COLO668 (cell line): ENCODE measurements around the gene KRT17.
"Not testable (repeated sequence)": the region's sequence is repeated elsewhere in the genome, so short reads cannot be mapped to it uniquely, and the experiment has no call there.

Source experiments
- DNase-seq: peaks from one replicate; lab custom pipeline; 2025; ENCODE audit not compliant: unreplicated experiment; lab: John Stamatoyannopoulos, UW

KRT17 gene

DNA sequence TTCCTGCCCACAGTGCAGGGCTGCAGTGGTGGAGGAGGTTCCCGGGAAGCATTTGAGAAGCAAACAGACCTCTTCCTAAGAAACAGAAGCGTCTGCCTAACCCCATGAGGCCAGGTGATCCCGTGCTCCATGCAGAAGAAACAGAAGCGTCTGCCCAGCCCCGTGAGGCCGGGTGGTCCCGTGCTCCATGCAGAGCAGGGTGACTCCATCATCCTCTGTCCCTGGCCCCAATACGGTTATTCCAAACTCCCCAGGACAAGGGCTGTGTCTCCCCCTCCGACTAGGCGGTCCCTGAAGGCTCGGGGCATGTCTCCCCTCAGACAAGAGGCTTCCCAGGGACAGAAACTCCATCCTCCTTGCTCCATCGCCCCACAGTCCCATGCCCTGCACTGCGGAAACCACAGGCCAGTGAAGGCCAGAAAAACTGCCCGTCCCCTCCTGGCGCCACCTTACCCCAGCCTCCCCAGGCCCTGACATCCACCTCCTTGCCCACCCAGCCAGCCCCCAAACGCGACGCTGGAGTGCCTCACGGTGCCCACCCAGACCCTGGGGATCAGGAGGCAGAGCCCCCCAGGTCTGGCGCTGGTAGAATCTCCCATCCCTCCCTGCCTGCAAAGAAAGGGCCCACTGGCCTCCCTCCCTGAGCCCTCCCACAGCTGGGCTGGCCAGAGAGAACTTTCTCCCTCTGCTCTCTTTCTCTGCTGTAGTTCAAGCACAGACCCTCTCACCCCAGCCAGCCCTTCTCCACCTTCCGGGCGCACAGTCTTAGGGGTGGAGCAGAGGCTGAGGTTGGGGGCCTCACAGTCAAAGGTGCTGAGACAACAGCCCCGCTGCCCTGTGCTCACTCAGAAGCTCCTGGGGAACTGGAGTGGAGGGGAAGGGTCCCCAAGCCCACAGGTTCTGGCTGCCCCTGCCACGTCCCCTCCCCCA, 30.6 kb upstream of the KRT17 start:
- DNase-seq, result no peak

DNA sequence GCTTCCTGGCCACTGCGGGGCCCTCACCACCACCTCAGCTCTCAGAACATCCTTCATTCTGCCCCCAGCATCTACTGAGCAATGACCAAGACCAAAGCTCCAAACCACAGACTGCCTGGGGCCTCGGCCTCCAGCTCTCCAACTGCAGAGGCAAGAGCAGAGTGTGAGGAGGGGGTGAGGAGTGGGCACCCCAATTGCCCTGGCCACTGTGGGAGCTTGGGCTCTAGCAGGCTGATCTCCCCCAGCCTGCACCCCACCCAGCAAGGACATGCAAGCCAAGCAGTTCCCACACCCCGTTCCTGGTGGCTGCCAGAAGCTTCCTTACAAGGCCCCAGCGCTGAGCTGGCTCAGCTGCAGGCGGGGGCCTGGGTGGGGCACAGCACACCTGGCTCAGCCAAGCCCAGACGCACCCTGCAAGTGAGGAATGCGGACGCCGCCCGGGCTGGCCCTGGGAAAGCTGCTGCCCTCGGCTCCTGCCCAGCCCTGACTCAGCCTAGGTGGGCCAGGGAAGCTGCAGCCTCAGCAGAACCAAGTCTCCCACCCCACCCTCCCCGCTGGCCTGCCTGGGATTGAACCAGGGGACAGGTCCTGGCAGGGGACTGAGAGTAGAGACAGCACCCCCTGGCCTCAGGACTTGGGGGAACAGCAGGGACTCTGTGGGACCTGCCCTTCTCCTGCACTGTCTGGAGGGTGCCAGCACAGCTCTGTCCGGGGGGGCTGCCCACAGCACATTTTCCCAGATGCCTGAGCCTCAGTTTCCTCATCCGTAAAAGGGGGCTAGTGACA, 29.7 kb upstream of the KRT17 start:
- DNase-seq, result peak; percentile 38

DNA sequence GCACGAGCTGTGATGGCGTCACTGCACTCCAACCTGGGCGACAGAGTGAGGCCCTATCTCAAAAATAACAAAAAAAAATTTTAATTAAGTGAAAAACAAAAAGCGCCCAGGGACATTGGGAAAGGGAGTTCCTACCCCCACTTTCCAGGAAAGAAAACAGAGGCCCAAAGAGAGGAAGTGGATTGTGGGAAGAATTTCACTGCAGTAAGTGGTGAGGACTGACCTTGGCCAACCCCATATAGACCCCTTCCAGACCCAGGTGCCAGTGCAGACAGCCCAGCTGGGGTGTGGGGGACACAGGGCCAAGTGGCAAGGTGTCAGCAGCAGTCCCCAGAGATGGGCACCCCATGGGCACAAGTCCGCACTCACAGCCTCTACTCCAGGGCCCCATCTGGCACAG, 29.0 kb upstream of the KRT17 start:
- no peak for DNase-seq

- no peak for DNase-seq
Observed at GRCh38 chr17:41652461-41652970, 28.1 kb upstream of the KRT17 start.

DNA sequence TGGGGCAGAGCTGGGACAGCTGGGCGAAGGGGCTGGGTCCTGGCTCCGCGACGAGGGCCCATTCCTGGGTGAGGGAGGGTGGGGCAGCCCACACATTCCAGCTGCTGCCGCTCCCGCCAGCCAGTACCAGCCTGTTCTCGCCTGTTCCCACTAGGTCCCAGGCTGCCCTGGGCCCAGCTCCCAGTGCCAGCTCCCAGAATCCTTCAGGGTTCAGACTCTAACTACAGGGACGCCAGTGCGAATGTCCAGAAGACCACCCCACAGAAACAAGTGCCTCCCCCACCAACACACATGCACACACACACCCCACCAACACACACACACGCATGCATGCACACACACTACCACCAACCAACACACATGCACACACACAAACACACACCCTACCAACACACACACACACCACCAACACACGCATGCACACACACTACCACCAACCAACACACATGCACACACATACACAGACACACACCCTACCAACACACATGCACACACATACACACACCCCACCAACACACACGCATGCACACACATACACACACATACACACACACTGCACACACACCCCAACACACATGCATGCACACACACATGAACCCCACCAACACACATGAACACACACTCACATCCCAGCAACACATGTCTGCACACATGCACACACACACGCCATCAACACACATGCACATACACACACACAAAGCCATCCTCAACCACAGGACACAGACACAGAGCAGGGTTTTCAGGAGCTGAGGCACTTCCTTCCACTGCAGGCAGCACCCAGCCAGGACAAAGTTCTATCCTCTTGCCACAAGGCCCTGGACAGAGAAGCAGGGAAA, 27.5 kb upstream of the KRT17 start:
- no peak for DNase-seq

DNA sequence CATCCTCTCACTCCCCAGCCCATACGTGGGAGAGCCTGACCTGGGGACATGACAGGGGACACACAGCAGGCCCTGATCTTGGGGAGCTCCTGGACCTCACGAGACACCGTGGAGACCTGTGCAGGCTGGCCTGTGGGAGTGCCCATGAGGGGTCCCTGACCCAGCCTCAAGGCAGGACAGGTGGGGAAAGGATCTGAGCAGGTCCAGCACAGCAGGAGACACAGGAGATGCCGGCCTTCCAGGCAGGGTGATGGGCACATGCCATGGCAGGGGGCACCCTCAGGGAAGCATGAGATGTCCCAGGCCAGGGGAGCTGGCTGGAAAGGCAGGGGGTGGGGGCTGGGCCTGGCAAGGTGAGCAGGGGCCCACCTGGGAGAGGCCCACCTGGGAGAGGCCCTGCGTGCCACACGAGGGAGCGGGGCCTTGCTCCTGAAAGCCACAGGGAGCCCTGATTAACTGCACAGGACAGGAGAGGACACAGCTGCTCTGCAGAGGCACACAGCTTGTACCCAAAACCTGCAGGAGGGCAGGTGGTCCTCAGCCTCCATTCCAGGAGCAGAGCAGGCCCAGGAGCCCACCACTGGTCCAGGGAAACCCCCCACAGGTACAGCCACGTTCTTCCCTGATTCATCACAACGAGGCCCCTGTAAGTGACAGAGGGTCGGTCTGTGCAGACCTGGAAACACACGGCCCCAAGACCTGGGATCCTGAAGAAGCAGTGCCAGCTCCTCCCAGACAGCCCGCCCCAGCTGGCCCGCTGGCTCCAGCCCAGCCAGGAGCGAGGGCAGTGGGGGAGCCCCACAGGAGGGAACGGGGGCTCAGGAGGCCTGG, 26.6 kb upstream of the KRT17 start:
- no peak for DNase-seq

DNA sequence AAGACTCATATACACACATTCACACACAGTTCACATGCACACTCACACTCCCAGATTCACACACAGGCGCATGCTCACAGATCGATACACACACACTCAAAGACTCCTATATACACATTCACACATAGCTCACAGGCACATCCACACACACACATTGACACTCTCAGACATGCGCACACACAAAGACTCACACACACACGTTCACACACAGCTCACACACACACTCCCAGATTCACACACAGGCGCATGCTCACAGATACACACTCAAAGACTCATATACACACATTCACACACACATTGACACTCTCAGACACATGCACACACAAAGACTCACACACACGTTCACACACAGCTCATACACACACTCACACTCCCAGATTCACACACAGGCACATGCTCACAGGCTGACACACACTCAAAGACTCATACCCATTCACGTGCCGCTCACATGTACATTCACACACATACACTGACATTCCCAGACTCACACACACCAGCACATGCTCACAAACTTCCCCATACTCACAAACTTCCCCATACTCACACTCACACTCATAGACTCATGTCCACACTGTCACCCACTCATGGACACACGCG, 25.6 kb upstream of the KRT17 start:
- DNase-seq, result no peak

DNA sequence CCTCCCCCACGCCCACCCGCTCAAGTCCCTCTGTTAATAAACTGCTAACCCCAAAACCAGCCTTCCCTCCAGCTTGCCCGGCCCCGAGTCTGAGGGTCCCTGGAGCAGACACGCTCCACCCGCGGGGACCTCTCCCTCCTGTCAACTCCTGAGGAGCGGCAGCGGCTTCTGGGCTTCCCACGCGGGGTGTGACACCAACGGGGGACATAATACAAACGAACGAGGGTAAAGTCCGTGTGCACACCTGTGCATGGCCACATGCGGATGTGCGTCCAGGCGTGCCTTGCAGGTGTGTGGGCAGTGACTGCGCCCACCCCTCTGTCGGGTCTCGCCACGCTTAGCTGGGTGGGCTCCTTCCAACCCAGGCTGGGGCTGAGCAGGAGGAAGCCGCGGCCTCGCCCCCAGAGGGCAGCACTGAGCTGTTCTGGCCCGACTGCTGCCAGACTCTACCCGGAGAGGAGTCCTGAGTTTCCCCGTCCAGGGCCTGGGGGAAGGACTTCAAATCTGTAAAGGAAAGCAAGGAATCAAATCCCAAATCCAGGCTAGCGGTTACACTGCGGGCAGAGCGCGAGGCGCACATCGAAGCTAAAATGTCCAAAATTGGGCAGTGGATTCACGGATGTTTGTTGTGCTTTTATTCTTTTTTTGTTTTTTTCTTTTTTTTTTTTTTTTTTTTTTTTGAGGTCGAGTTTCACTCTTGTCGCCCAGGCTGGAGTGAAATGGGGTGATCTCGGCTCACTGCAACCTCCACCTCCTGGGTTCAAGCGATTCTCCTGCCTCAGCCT, 24.2 kb upstream of the KRT17 start:
- peak; percentile 69 for DNase-seq

DNA sequence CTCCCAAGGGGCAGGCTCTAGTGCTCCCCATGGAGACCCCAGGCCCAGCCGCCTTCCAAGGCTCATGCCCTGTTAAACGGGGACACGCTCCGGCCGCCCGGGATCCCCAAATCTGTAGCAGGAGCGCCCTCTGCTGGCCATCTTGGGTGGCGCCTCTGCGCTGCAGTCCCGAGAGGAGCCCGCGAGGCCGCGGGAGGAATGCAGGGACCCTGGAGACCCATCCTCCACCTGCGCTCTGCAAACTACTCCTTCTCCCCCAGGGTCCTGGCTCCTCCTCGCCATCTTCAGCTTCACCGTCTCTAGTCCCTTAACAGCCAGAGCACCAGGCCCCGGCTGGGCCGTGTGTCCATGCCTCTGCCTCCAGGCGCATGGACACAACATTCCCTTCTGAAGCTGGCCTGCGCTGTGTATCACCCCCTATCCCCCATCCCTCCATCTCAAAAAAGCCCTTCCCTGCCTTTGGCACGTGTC, 23.6 kb upstream of the KRT17 start:
- DNase-seq, result peak; percentile 66

DNA sequence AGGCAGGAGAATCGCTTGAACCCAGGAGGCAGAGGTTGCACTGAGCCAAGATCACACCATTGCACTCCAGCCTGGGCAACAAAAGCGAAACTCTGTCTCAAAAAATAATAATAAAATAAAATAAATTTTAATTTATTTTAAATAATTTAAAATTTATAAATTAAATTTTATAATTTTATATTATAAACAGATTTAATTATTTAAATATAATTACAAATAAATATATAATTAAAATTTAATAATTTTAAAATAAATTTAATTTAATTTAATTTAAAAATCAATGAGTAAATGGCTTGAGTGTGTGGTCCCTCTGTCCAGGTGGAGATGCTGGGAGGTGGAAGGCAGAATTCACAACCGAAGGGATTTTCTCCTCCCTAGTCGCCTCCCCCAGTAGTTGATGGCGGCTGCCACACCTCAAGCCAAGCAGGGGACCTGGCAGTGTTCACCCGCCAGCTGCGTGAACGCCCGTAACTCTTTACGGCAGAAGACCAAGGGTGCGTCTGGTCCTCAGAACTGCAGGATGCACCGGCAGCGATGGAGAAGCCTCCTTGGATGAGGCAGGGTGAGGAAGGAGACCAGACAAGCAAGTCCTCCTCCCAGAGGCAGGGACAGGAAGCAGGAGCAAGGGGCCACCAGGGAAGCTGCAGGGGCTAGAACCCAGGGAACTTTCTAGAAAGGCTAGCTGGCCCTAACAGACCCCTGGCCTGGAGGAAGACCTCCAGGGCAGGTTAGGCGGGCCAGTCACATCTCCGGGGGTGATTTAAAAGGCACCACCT, 22.9 kb upstream of the KRT17 start:
- DNase-seq, result no peak

DNA sequence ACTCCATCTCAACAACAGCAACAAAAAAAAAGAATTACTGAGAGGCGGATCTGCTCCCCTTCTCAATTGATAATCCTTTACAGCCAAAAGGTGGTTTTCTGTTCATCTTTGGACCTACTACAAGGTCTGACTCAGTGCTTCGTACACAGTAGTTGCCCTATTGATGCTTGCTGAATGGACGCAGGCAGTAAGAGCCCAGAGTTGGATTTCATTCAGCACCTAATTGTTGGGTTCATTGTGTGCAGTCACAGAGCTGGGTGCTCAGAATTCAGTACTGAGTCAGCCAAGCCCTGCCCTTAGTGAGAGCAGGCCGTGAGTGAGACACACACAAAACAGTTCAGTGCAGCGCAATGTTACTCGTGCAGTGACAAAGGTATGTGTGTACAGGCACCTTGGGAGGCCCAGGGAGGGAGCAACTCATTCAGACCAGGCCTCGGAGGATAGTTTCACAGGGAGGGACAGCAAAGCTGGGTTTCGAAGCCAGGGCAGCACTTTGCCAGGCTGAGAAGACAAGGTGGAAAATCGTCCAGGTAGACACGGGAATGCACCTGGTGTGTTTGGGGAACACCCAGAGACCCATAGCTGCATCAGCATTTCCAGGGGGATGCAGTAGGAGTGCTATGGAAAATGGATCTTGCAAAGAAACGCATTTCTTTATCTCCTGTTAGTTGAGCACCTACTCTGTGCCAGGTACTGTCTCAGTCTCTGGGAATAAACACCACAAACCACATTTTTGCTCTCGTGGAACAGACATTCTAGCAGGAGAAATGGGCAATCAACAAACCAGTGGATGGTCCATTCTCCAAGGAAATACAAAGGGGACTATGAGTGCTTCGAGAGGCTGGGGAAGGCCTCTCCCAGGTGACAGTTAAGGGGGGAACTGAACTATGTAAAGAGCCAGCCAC, 18.1 kb upstream of the KRT17 start:
- DNase-seq, result no peak

DNA sequence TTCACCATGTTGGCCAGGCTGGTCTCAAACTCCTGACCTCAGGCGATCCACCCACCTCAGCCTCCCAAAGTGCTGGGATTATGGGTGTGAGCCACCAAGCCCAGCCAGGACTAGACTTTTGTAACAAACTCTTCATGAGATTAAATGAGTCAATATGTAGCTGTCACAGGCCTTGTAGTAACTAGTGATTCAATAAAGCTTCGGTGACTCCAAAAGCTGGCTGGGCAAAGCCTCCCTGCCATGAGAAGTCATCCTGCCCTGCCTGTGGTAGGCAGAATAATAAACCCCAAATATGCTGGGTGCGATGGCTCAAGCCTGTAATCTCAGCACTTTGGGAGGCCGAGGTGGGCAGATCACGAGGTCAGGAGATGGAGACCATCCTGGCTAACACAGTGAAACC, 16.2 kb upstream of the KRT17 start:
- not testable (repeated sequence) for DNase-seq

- DNase-seq, result no peak
Observed at GRCh38 chr17:41639492-41640473, 15.4 kb upstream of the KRT17 start.

DNA sequence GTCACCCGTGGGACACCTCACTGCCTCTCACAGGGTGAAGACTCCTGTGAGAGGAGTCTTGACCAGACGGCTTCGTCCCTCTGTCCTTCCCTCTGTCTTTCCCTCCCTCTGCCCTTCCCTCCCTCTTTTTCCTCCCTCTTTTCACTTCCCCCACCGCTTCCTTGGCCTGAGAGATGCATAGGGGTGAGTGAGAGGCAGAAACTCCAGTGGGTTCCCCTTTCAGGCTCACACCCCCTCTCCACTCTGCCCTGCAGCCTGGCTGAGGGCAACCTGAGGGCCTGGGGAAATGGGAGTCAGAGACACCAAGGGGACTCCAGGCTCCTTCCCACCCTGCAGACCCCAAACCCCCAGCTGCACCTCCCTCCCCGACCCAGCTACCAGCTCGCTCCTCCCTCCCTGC, 14.6 kb upstream of the KRT17 start:
- no peak for DNase-seq

DNA sequence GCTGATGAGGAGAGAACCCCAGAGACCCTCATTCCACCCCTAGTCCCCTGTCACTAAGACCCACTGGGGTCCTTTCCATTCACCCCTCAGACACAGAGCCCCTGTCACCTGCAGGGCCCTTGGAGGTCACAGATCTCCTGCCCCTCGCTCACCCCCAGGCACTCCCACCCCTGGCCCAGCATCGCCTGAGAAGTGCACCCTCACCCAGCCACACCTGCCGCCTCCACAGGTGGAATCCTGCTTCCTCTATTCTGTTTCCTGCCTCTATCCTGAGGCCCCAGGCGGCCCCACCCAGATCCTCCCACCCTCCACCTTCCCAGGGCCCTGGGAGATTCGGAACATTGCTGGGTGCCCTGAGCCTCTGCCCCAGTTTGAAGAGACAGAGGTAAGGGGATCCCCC, 13.8 kb upstream of the KRT17 start:
- no peak for DNase-seq

DNA sequence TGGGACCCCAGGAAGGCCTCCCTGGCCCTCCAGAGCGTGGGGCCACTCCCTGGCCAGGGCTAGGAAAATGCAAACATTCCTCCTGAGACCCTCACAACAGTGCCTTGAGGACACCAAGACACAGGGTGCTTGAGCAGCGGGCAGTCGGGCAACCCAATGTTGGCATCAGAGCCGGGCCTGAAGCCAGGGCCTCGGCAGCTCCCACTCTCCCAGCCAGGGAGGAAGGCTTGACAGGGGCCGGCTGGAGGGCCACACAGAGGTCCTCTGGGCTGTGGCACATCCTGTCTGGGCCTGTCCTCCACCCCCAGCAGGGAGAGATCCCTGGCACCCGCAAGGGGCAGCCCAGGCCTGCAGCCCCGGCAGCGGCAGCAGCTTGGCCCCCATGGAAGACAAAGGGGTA, 12.3 kb upstream of the KRT17 start:
- DNase-seq, result no peak
